GM18526 (cell line): ENCODE measurements around the gene RETNLB.

ENCODE experiments used
- POLR2A ChIP-seq: IDR thresholded peaks from 3 replicates; pipeline ENCODE4 v1.6.1; 2011; ENCODE audit not compliant: insufficient read length; ENCODE audit errors: extremely low read depth

Gene RETNLB

DNA sequence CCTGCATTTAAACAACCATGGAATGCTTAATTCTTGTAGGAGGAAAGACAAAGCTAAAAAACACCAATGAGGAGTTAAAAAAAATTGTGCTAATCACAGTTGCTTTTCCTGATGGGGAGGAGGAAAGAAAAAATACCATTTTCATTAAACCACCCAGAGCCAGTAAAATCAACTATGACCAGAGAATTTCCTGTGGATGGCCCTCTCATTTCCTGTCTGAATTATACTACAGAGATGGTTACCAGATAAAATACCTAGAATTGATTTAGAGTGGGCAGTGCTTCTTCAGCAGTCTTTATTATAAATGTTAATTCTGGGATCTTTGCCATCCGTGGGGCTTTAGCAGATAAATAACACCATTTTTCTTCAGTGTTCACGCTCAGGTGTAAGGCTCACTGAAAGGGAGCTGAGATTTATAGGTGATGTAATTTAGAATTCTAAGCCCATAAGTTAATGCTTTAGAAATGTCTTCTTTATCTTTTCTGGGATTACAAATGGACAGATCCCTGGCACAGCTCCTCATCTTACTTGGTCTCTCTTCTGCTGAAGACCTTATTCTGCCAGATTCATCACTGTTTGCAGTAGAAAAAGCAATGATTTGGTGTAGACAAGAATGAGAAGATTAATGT is 37.9 kb downstream of the RETNLB start:
- TF ChIP-seq POLR2A = no peak

DNA sequence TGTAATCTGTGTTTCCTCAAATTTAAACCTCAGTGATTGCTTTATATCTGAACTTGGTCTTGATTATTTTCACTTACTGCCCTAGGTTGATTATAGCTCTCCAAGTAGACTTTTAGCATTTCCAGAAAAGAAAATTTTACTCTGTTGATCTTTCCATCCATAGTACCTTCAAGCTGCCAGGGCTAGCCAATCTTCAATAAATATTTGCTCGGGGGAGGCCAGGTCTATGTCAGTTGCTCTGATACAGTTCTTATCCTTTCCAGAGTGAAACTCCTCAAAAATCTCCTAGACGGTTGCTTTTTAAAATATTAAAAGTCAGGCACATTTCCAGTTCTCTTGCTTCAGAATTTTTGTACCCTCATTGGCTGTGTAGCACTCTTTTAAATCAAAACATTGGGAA is 38.8 kb downstream of the RETNLB start:
- TF ChIP-seq POLR2A = no peak

DNA sequence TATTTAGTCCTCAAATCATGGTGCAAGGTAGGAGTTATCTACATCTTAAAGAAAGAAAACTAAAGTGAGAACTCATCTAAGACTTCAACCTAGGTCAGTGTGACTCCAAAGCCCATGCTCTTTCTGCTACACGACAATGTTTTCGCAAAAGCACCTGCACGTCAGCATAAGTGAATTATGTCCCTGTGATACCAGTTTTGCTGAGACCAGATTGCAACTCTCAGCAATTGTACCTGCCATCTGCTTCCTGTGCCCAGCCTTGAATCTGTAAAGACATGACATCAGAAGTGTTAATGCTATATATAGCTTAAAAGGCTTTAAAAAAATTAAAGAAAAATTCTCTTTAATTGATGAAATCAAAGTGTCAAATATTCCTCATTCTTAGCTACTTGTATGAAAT is 43.4 kb downstream of the RETNLB start:
- TF ChIP-seq POLR2A = no peak

DNA sequence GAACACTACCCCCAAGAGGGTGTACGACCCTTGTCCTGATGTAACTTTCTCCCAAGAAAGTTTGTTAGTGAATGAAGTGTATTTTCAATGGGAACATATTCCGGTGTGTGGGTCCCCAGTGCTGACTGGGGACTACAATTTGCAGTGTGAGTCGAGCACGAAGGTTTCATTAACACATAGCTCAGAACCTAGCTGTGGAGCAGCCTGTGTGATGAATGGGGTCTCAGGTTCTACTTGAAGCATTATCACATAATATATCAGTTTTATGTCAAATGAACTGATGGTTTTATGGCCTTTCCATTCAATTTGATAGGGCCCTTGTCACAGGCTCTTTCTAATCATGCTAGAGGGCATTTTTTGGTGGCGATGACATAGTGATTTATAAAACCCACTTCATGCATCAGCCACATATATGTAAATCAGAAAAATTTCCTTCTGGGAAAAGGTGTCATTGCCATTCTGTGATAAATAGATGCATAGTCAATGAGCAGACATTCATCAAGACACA is 44.1 kb downstream of the RETNLB start:
- TF ChIP-seq POLR2A = no peak
